ENCODE measurements around the gene AFMID. TPM values are rescaled to one million over a fixed set of nuclear protein-coding genes. Genes with fewer than 3 reads are reported as not detected.

AFMID gene
- total RNA-seq, 2 donors from 2014 or later: 23.1 to 34.1 TPM

GRCh38 chr17:78205124-78205775 lies 18.1 kb downstream of the AFMID start:
- Mint-ChIP-seq H3K4me3 (no peak overlapping the region), H3K4me1 (ENCODE audit: low read depth) (no peaks in the 10 kb centered on the region), H3K9me3 (no peaks in the 10 kb centered on the region), H3K27me3 (ENCODE audit: low read depth) (no peaks in the 10 kb centered on the region), H3K27ac (no peak overlapping the region), H3K36me3 (ENCODE audit: insufficient read depth in 2 of 2) (no peaks in the 10 kb centered on the region)
- ATAC-seq (replicated peaks in 1 of 2): no peak
- DNase-seq: no peak

- no peak overlapping the region for H3K4me3 Mint-ChIP-seq
- no peaks in the 10 kb centered on the region for H3K36me3 Mint-ChIP-seq (ENCODE audit: insufficient read depth in 2 of 2)
- ATAC-seq (replicated peaks in 1 of 2) (no peak), DNase-seq (no peak)
- H3K27me3 Mint-ChIP-seq (ENCODE audit: low read depth): no peaks in the 10 kb centered on the region
- no peaks in the 10 kb centered on the region for H3K9me3 Mint-ChIP-seq
- H3K27ac Mint-ChIP-seq: no peak overlapping the region
- no peaks in the 10 kb centered on the region for H3K4me1 Mint-ChIP-seq (ENCODE audit: low read depth)
Observed at GRCh38 chr17:78206298-78206697, 19.1 kb downstream of the AFMID start.

GRCh38 chr17:78208486-78208885 lies 21.3 kb downstream of the AFMID start:
- Mint-ChIP-seq H3K36me3 (ENCODE audit: insufficient read depth in 2 of 2) (no peaks in the 10 kb centered on the region), H3K9me3 (no peaks in the 10 kb centered on the region), H3K4me1 (ENCODE audit: low read depth) (no peaks in the 10 kb centered on the region), H3K27me3 (ENCODE audit: low read depth) (no peaks in the 10 kb centered on the region), H3K27ac (no peak overlapping the region), H3K4me3 (no peak overlapping the region)
- no peak for ATAC-seq (replicated peaks in 1 of 2)
- DNase-seq: no peak

- DNase-seq: no peak
- H3K4me1 Mint-ChIP-seq (ENCODE audit: low read depth): peaks cover under 1% of the 10 kb centered on the region
- H3K4me3 Mint-ChIP-seq: no peak overlapping the region
- no peaks in the 10 kb centered on the region for H3K9me3 Mint-ChIP-seq
- peaks cover 0 to 4% of the 10 kb centered on the region in 2 donors for H3K36me3 Mint-ChIP-seq (ENCODE audit: insufficient read depth in 2 of 2)
- H3K27ac Mint-ChIP-seq: no peak overlapping the region
- no peak for ATAC-seq (replicated peaks in 1 of 2)
- H3K27me3 Mint-ChIP-seq (ENCODE audit: low read depth): no peaks in the 10 kb centered on the region
Observed at GRCh38 chr17:78210111-78210510, 22.9 kb downstream of the AFMID start.

- Mint-ChIP-seq H3K27me3 (ENCODE audit: low read depth) (no peaks in the 10 kb centered on the region), H3K9me3 (no peaks in the 10 kb centered on the region), H3K4me3 (no peak overlapping the region), H3K36me3 (ENCODE audit: insufficient read depth in 2 of 2) (peaks cover 1 to 4% of the 10 kb centered on the region in 2 donors), H3K27ac (no peak overlapping the region), H3K4me1 (ENCODE audit: low read depth) (peaks cover 10% of the 10 kb centered on the region)
- no peak for ATAC-seq (replicated peaks in 1 of 2)
- no peak for DNase-seq
Observed at GRCh38 chr17:78211032-78211431, 23.9 kb downstream of the AFMID start.

GRCh38 chr17:78214016-78214705 lies 27.0 kb downstream of the AFMID start, which contains the start of gene BIRC5:
TSS of gene BIRC5 (plus strand) at chr17:78214253. CDS start at chr17:78214317, 64 bp downstream.
- Mint-ChIP-seq H3K4me3 (peak within 1 kb of the TSS; percentile 95), H3K27me3 (ENCODE audit: low read depth) (no peaks in the 10 kb centered on the region), H3K9me3 (no peaks in the 10 kb centered on the region), H3K27ac (peak within 1 kb of the TSS; percentile 76), H3K36me3 (ENCODE audit: insufficient read depth in 2 of 2) (peaks cover 11 to 19% of the 10 kb centered on the region in 2 donors), H3K4me1 (ENCODE audit: low read depth) (peaks cover 17% of the 10 kb centered on the region)
- DNase-seq: peak; percentile 94
- ATAC-seq (replicated peaks in 1 of 2): peak; percentile 100

GRCh38 chr17:78214706-78215061 lies 27.5 kb downstream of the AFMID start:
- Mint-ChIP-seq H3K36me3 (ENCODE audit: insufficient read depth in 2 of 2) (peaks cover 13 to 24% of the 10 kb centered on the region in 2 donors), H3K4me3 (peak overlapping the region; percentile 95), H3K4me1 (ENCODE audit: low read depth) (peaks cover 17% of the 10 kb centered on the region), H3K9me3 (no peaks in the 10 kb centered on the region), H3K27me3 (ENCODE audit: low read depth) (no peaks in the 10 kb centered on the region), H3K27ac (peak overlapping the region; percentile 76)
- ATAC-seq (replicated peaks in 1 of 2) (no peak), DNase-seq (no peak)

GRCh38 chr17:78219396-78220150 lies 32.4 kb downstream of the AFMID start:
- H3K27ac Mint-ChIP-seq: no peak overlapping the region
- peaks cover 17 to 37% of the 10 kb centered on the region in 2 donors for H3K36me3 Mint-ChIP-seq (ENCODE audit: insufficient read depth in 2 of 2)
- H3K4me3 Mint-ChIP-seq: no peak overlapping the region
- ATAC-seq (replicated peaks in 1 of 2) (no peak), DNase-seq (no peak)
- H3K9me3 Mint-ChIP-seq: no peaks in the 10 kb centered on the region
- peaks cover 17% of the 10 kb centered on the region for H3K4me1 Mint-ChIP-seq (ENCODE audit: low read depth)
- H3K27me3 Mint-ChIP-seq (ENCODE audit: low read depth): no peaks in the 10 kb centered on the region

GRCh38 chr17:78223061-78223460 lies 35.9 kb downstream of the AFMID start:
- Mint-ChIP-seq H3K9me3 (no peaks in the 10 kb centered on the region), H3K27me3 (ENCODE audit: low read depth) (peaks cover 7% of the 10 kb centered on the region), H3K4me1 (ENCODE audit: low read depth) (peaks cover 11% of the 10 kb centered on the region), H3K36me3 (ENCODE audit: insufficient read depth in 2 of 2) (peaks cover 12 to 25% of the 10 kb centered on the region in 2 donors), H3K4me3 (no peak overlapping the region), H3K27ac (no peak overlapping the region)
- ATAC-seq (replicated peaks in 1 of 2) (no peak), DNase-seq (no peak)

- Mint-ChIP-seq H3K4me1 (ENCODE audit: low read depth) (peaks cover 11% of the 10 kb centered on the region), H3K4me3 (no peak overlapping the region), H3K36me3 (ENCODE audit: insufficient read depth in 2 of 2) (peaks cover 12 to 23% of the 10 kb centered on the region in 2 donors), H3K27me3 (ENCODE audit: low read depth) (peaks cover 7% of the 10 kb centered on the region), H3K27ac (no peak overlapping the region), H3K9me3 (no peaks in the 10 kb centered on the region)
- ATAC-seq (replicated peaks in 1 of 2): no peak
- no peak for DNase-seq
Observed at GRCh38 chr17:78223765-78224164, 36.6 kb downstream of the AFMID start.

GRCh38 chr17:78224231-78225087 lies 37.3 kb downstream of the AFMID start:
- Mint-ChIP-seq H3K27me3 (ENCODE audit: low read depth) (peaks cover 7% of the 10 kb centered on the region), H3K27ac (no peak overlapping the region), H3K4me1 (ENCODE audit: low read depth) (peaks cover 11% of the 10 kb centered on the region), H3K9me3 (no peaks in the 10 kb centered on the region), H3K36me3 (ENCODE audit: insufficient read depth in 2 of 2) (peaks cover 5 to 16% of the 10 kb centered on the region in 2 donors), H3K4me3 (no peak overlapping the region)
- DNase-seq: no peak
- no peak for ATAC-seq (replicated peaks in 1 of 2)

GRCh38 chr17:78225088-78225865 lies 38.1 kb downstream of the AFMID start:
- no peaks in the 10 kb centered on the region for H3K9me3 Mint-ChIP-seq
- H3K4me1 Mint-ChIP-seq (ENCODE audit: low read depth): peaks cover 11% of the 10 kb centered on the region
- no peak overlapping the region for H3K27ac Mint-ChIP-seq
- peaks cover 7% of the 10 kb centered on the region for H3K27me3 Mint-ChIP-seq (ENCODE audit: low read depth)
- H3K36me3 Mint-ChIP-seq (ENCODE audit: insufficient read depth in 2 of 2): peaks cover 5 to 10% of the 10 kb centered on the region in 2 donors
- ATAC-seq (replicated peaks in 1 of 2): no peak
- no peak overlapping the region for H3K4me3 Mint-ChIP-seq
- no peak for DNase-seq
